Osteoblast (primary cell): ENCODE measurements around the gene CLEC6A. TPM values are rescaled to one million over a fixed set of nuclear protein-coding genes. Genes with fewer than 3 reads are reported as not detected.

ENCODE experiments used
- DNase-seq: peaks from one replicate; pipeline ENCODE4 v3.0.0; 2011; ENCODE audit warnings: low spot score, mixed read lengths; ENCODE audit not compliant: insufficient read length; ENCODE audit errors: missing footprints
- H2AFZ ChIP-seq: 2 replicates; pipeline ENCODE4 v1.6.0; 2011; ENCODE audit warnings: mild to moderate bottlenecking, low read length
- H3K27ac ChIP-seq: 2 replicates; pipeline ENCODE4 v1.5.1; 2011; ENCODE audit warnings: mild to moderate bottlenecking, low read depth, low read length, moderate library complexity
- H3K27me3 ChIP-seq: 2 replicates; pipeline ENCODE4 v1.6.0; 2012; ENCODE audit warnings: mild to moderate bottlenecking, control low read depth, inconsistent platforms, low read length, moderate library complexity; ENCODE audit not compliant: insufficient read depth
- H3K36me3 ChIP-seq: 2 replicates; pipeline ENCODE4 v1.5.1; 2011; ENCODE audit warnings: mild to moderate bottlenecking, low read length, control low read depth, moderate library complexity; ENCODE audit not compliant: insufficient read depth
- H3K4me1 ChIP-seq: 2 replicates; pipeline ENCODE4 v1.5.1; 2011; ENCODE audit warnings: mild to moderate bottlenecking, low read length, control low read depth, moderate library complexity; ENCODE audit not compliant: insufficient read depth
- H3K4me2 ChIP-seq: 2 replicates; pipeline ENCODE4 v1.6.0; 2011; ENCODE audit warnings: mild to moderate bottlenecking, low read length; ENCODE audit not compliant: insufficient read depth
- H3K4me3 ChIP-seq: fragments of 200-600 bp; sonication (generic); 3 replicates; pipeline ENCODE4 v1.5.1; 2012; ENCODE audit warnings: mild to moderate bottlenecking, low read length, inconsistent platforms; ENCODE audit not compliant: insufficient read depth
- H3K79me2 ChIP-seq: 2 replicates; pipeline ENCODE4 v1.6.0; 2012; ENCODE audit warnings: mild to moderate bottlenecking, low read length, control low read depth, inconsistent platforms; ENCODE audit not compliant: insufficient read depth
- H3K9me3 ChIP-seq: 2 replicates; pipeline ENCODE4 v1.5.1; 2011; ENCODE audit warnings: low read depth, low read length, control low read depth
- H4K20me1 ChIP-seq: 2 replicates; pipeline ENCODE4 v1.6.0; 2012; ENCODE audit warnings: mild to moderate bottlenecking, low read length, control low read depth; ENCODE audit not compliant: insufficient read depth
- CTCF ChIP-seq: IDR thresholded peaks from 2 replicates; pipeline ENCODE4 v1.5.1; 2011; ENCODE audit warnings: mild to moderate bottlenecking, low read depth, low read length, moderate library complexity; ENCODE audit errors: extremely low read depth
- total RNA-seq: library from RNA; depleted of rRNA; stranded (reverse); fragments of >200 nt; gene quantifications from 2 replicates; pipeline ENCODE4 v1.2.3, GENCODE V29; 2012

The CLEC6A gene
- total RNA-seq, 1 donor = not detected

GRCh38 chr12:8446642-8447547, 8.9 kb upstream of the CLEC6A start:
- no peaks in the 10 kb centered on the region for H3K4me1 ChIP-seq
- no peak for DNase-seq
- no peak for TF ChIP-seq CTCF
- no peaks in the 10 kb centered on the region for H3K36me3 ChIP-seq
- H3K79me2 ChIP-seq = no peaks in the 10 kb centered on the region
- H3K27me3 ChIP-seq = no peaks in the 10 kb centered on the region
- H3K4me3 ChIP-seq = no peak overlapping the region
- no peak overlapping the region for H2AFZ ChIP-seq
- H3K4me2 ChIP-seq = no peak overlapping the region
- H4K20me1 ChIP-seq = no peaks in the 10 kb centered on the region
- no peak overlapping the region for H3K27ac ChIP-seq
- no peaks in the 10 kb centered on the region for H3K9me3 ChIP-seq

GRCh38 chr12:8449355-8449859, 6.4 kb upstream of the CLEC6A start:
- H3K4me1 ChIP-seq = no peaks in the 10 kb centered on the region
- H3K9me3 ChIP-seq = no peaks in the 10 kb centered on the region
- H2AFZ ChIP-seq = no peak overlapping the region
- no peak for DNase-seq
- H3K27ac ChIP-seq = no peak overlapping the region
- no peak overlapping the region for H3K4me2 ChIP-seq
- H3K27me3 ChIP-seq = no peaks in the 10 kb centered on the region
- H3K79me2 ChIP-seq = no peaks in the 10 kb centered on the region
- H3K36me3 ChIP-seq = no peaks in the 10 kb centered on the region
- H4K20me1 ChIP-seq = no peaks in the 10 kb centered on the region
- TF ChIP-seq CTCF = no peak
- H3K4me3 ChIP-seq = no peak overlapping the region

- no peak for DNase-seq
- no peaks in the 10 kb centered on the region for H3K36me3 ChIP-seq
- no peak overlapping the region for H3K4me3 ChIP-seq
- no peaks in the 10 kb centered on the region for H3K27me3 ChIP-seq
- H3K27ac ChIP-seq = no peak overlapping the region
- no peak for TF ChIP-seq CTCF
- H2AFZ ChIP-seq = no peak overlapping the region
- H3K4me2 ChIP-seq = no peak overlapping the region
- H4K20me1 ChIP-seq = no peaks in the 10 kb centered on the region
- no peaks in the 10 kb centered on the region for H3K4me1 ChIP-seq
- no peaks in the 10 kb centered on the region for H3K79me2 ChIP-seq
- H3K9me3 ChIP-seq = no peaks in the 10 kb centered on the region
Measured at GRCh38 chr12:8452036-8452435, 3.7 kb upstream of the CLEC6A start.

GRCh38 chr12:8453021-8453513, 2.7 kb upstream of the CLEC6A start:
- Histone ChIP-seq H3K4me3 (no peak overlapping the region), H3K27me3 (no peaks in the 10 kb centered on the region), H3K36me3 (no peaks in the 10 kb centered on the region), H3K4me1 (no peaks in the 10 kb centered on the region), H3K4me2 (no peak overlapping the region), H3K27ac (no peak overlapping the region), H3K79me2 (no peaks in the 10 kb centered on the region), H2AFZ (no peak overlapping the region), H3K9me3 (no peaks in the 10 kb centered on the region), H4K20me1 (no peaks in the 10 kb centered on the region)
- no peak for TF ChIP-seq CTCF
- DNase-seq = no peak
